COR-L47 (cell line): ENCODE results near the gene GNA15.

Experiments used
- DNase-seq: peaks from one replicate; lab custom pipeline; 2025; lab: John Stamatoyannopoulos, UW

GNA15 gene

DNA sequence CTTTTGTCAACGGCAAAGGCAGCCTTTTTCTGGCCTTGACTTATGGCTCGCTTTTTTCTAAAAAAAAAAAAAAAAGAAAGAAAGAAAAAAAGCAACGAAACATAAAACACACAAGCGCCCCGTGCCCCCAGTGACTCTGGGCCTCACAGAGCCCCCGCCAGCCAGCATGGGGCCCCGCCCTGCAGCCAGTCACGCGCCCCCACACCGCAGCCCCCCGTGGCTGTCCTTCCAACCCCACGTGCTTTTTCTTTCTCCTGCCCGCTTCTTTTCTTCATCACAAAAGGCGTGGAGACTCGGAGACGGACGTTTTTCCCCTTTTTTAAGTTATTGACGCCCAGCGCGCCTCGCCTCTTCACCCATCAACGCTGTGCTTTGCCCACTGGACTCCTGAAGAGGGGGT is 14.4 kb upstream of the GNA15 start:
- no peak for DNase-seq

- no peak for DNase-seq
Observed at GRCh38 chr19:3121821-3122511, 13.9 kb upstream of the GNA15 start.

DNA sequence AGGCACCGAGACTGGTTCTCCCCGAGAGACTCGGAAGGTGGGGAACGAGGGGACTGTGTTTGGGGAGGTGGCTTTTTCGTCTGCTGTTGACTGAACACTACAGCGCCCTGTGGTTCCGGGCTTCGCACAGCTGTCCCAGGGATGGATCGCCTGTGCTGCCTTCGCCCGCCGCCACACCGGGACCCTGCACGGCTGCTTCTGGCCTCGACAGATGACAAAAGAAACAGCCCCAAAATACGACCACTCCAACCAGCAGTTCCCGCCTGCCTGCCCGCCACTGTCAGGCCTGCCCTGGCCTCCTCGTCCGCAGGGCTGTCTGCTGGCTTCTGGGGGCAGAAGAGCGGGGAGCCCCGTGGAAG is 13.3 kb upstream of the GNA15 start:
- no peak for DNase-seq

- no peak for DNase-seq
Observed at GRCh38 chr19:3123088-3123721, 12.6 kb upstream of the GNA15 start.

GRCh38 chr19:3123956-3124355 is 11.9 kb upstream of the GNA15 start:
- no peak for DNase-seq

- no peak for DNase-seq
Observed at GRCh38 chr19:3124630-3125029, 11.2 kb upstream of the GNA15 start.

- DNase-seq: peak; percentile 28
Observed at GRCh38 chr19:3125900-3126524, 9.8 kb upstream of the GNA15 start.

DNA sequence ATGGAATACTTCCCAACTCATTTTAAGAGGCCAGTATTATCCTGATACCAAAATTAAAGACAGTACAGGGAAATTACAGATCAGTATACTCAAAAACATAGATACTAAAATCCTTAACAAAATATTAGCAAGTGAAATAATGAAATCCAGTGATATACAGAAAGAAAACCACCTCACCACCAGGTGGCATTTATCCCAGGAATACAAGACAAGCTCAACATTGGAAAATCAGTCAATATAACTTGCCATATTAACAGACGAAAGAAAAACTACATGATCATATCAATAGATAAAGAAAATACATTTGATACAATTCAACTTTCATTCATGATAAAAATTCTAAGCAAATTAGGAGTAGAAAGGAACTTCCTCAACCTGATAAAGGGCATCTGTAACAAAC is 6.7 kb upstream of the GNA15 start:
- peak; percentile 34 for DNase-seq

GRCh38 chr19:3131168-3131567 is 4.7 kb upstream of the GNA15 start:
- no peak for DNase-seq

DNA sequence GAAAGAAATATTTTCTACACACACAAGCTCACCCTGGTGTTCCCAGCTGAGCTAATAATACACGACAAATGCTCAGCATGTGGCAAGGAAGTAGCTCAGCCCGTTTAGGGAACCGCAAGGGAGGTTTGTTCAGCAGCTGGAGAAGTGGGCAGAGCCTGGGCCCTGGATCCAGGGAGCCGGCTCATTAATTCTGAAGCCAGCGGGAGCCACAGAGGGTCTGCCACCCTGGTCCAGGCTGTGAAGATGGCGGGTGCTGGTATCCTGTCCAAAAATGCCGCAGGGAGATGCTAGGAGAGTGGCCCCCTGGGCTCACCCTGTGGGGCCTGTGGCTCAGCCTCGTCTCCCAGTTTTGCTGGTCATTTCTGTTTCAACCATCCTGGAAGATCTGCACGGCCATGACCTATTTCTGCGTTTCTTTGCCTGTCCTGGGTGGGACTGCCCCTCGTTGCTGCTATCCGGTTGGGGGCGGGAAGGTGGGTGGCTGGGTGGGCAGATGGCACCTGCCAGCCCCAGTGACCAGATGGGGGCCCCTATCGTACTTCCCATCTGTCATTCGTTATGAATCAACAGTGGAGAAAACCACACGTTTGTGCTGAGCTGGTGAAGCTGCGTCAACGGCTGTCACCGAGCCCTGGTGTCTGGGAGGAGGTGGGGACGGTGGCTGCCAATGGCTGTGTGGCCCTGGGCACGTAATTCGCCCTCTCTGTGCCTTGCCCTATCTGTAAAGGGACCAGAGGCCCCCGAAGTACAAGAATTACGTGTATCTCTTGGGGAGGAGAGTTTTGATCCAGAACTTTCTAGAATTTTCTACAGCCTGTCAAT is 2.7 kb upstream of the GNA15 start:
- peak; percentile 85 for DNase-seq

DNA sequence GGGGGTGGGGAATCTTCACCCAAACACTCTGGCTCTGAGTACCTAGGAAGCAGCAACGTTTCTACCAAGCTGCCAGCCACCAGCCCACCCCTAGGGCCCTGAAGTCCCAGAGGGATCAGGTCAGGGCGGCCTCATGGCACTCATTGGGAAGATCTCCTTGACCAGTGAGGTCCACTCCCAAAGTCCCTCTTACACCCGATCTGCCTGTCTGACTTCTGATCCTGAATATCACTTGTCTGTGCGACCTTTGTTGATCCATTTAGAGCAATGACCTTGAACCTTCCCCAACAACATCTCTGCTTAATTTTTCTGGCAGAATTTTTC is 2.1 kb upstream of the GNA15 start:
- no peak for DNase-seq

GRCh38 chr19:3136684-3137055 is 837 bp downstream of the GNA15 start:
- no peak for DNase-seq

DNA sequence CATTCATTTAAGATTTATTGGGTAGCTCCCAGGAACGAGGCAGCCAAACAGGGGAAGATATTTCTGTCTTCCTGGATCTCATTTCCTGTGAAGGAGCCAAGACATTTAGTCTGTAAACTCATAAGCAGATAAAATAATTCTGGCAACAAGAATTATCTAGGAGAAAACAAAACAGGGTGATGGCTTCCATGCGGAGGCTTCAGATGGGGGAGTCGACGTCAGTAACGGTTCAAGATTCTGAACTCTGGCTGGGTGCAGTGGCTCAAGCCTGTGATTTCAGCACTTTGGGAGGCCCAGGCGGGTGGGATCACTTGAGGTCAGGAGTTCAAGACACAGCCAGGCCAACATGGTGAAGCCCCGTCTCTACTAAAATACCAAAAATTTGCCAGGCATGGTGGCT is 1.3 kb downstream of the GNA15 start:
- DNase-seq: no peak

GRCh38 chr19:3138268-3138667 is 2.4 kb downstream of the GNA15 start:
- no peak for DNase-seq

GRCh38 chr19:3140667-3141038 is 4.8 kb downstream of the GNA15 start:
- no peak for DNase-seq

- DNase-seq: no peak
Observed at GRCh38 chr19:3142292-3142670, 6.4 kb downstream of the GNA15 start.

DNA sequence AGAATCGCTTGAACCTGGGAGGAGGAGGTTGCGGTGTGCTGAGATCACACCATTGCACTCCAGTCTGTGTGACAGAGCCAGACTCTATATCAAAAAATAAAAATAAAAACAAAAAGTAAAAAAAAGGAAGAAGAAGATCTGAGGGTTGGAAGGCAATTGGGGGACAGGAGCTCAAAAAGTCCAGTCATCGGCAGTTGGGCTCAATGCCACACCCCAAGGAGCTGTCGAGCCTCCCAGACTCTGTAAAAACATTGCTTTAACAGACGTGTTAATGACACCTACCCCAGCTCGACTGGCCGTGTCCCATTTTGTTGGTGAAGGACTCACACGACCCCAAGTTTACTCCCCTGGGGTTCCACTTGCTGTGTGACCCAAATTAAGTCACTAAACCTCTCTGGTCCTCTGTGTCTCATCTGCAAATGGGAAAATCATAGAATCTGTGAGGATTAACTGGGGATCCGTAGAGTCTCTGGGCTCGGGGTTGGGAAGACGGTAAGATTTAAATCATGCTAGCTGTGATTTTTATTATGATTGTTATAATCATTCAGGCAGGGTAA is 7.0 kb downstream of the GNA15 start:
- no peak for DNase-seq

DNA sequence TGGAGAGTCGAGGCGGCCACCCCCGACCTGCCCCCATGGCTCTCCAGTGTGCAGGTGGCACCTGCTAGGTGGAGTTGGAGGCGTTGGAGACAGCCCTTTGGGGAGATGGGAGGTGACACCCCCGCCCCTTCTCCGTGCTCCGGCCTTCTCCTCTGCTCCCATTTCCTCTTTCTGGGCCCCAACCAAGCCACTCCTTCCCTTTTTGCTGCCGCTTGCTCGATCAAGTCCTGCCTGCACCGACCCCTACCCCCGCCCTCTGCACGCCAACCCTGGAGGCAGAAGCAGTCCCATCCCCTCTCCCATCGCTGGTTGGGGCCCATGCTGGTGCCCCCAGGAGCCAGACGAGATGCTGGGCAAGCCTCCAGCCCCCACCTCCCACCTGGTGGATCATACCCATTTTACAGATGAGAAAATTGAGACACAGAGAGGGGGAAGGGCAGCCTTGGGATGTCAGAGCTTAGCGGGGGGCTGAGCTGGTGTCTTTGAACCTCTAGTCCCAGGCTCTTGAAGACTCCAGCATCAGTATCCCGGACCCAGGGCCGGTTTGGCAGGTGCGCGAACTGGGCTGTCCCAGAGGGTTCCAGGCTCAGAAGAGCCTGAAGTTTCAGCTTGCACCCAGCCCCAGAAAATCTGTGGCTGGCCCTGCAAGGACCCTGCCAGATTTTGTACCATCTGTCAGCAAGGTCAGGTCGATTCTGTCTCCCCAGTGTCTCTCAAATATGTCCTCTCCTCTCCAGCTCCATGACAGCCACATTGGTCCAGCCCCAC is 10.3 kb downstream of the GNA15 start:
- no peak for DNase-seq

DNA sequence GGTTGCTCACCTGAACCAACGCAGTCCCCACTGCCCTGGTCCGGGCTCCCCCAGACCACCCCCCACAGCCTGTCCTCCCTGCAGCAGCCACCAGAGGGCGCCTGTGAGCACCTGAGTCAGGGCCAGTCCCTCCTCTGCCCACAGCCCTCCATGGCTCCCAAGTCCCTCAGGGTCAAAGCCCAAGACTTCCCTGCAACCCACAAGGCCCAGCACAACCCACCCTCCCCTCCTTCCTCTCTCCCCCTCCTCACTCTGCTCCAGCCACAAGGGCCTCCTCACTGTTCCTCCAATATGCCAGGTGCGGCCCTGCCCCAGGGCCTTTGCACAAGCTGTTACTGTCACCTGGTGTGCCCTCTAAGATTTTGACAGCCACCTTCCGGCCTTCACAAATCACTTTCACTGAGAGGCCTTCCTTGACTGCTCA is 10.9 kb downstream of the GNA15 start:
- DNase-seq: no peak

- DNase-seq: no peak
Observed at GRCh38 chr19:3148503-3148902, 12.7 kb downstream of the GNA15 start.

DNA sequence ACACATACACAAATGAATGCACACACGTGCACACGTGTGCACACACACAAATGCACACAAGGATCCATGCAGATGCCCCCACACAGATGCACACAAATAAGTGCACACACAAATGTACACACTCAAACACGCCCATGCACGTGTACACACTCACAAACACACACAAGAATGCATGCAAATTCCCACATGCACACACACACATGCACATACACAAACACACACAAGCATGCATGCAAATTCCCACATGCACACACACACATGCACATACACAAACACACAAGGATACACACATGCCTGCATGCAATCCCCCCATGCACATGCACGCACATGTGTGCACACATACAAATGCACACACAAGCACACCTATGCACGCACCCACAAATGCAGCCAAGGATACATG is 13.3 kb downstream of the GNA15 start:
- no peak for DNase-seq
